PC-3 (cell line): ENCODE data around the gene NRDC. TPM values are rescaled to one million over a fixed set of nuclear protein-coding genes. Genes with fewer than 3 reads are reported as not detected.
"Not testable (repeated sequence)": the region's sequence is repeated elsewhere in the genome, so short reads cannot be mapped to it uniquely, and the experiment has no call there.

Source experiments
- ATAC-seq: fragments of 200-7000 bp; cut with Tn5 transposase; 2 replicates; pipeline ENCODE4 v1.9.1; 2020; ENCODE audit warnings: mild to moderate bottlenecking, moderate library complexity
- BruUV-seq: library from RNA; stranded (reverse); fragments of 400-500 nt; replicated peaks from 2 replicates; lab custom pipeline; 2021; lab: Mats Ljungman, UMichigan
- CTCF ChIA-PET: fragments of 300-600 bp; sonication (Branson Sonifier 250); formaldehyde crosslinking; loops from one replicate; lab custom pipeline; 2022; ENCODE audit warnings: antibody characterized with exemption; lab: Charles Lee
- POLR2A ChIA-PET: fragments of 300-600 bp; sonication (Branson Sonifier 250); formaldehyde crosslinking; loops from one replicate; lab custom pipeline; 2022; ENCODE audit warnings: antibody characterized with exemption; ENCODE audit not compliant: unreplicated experiment; lab: Charles Lee
- DNase-seq: peaks from one replicate; pipeline ENCODE4 v3.0.0-alpha.2; 2015
- H2AFZ ChIP-seq: fragments of 300-600 bp; sonication (generic); 2 replicates; pipeline ENCODE4 v1.6.0; 2016; ENCODE audit warnings: antibody characterized with exemption, low read length
- H3F3A ChIP-seq: fragments of 300-600 bp; sonication (generic); one replicate; pipeline ENCODE4 v1.6.0; 2017; ENCODE audit warnings: antibody characterized with exemption, low read length, control low read depth, mild to moderate bottlenecking; ENCODE audit not compliant: unreplicated experiment
- H3K27ac ChIP-seq: fragments of 300-600 bp; sonication (generic); 2 replicates; pipeline ENCODE4 v1.5.1; 2016; ENCODE audit warnings: mild to moderate bottlenecking, low read length
- H3K27me3 ChIP-seq: fragments of 300-600 bp; sonication (generic); 2 replicates; pipeline ENCODE4 v1.6.1; 2016; ENCODE audit warnings: low read length, mixed read lengths
- H3K36me3 ChIP-seq: fragments of 300-600 bp; sonication (generic); 2 replicates; pipeline ENCODE4 v1.6.1; 2016; ENCODE audit warnings: low read depth, mixed run types, low read length, mixed read lengths
- H3K4me1 ChIP-seq: fragments of 300-600 bp; sonication (generic); 2 replicates; pipeline ENCODE4 v1.5.1; 2016; ENCODE audit warnings: low read length; ENCODE audit not compliant: insufficient read depth
- H3K4me2 ChIP-seq: fragments of 300-600 bp; sonication (generic); 2 replicates; pipeline ENCODE4 v1.6.0; 2016; ENCODE audit warnings: low read length
- H3K4me3 ChIP-seq: fragments of 300-600 bp; sonication (generic); 2 replicates; pipeline ENCODE4 v1.5.1; 2016; ENCODE audit warnings: mild to moderate bottlenecking, low read length, mixed read lengths
- H3K79me2 ChIP-seq: fragments of 300-600 bp; sonication (generic); 2 replicates; pipeline ENCODE4 v1.6.1; 2017; ENCODE audit warnings: low read length, mixed read lengths
- H3K9ac ChIP-seq: fragments of 300-600 bp; sonication (generic); 2 replicates; pipeline ENCODE4 v1.6.0; 2016; ENCODE audit warnings: mild to moderate bottlenecking, low read length
- H3K9me2 ChIP-seq: fragments of 300-600 bp; sonication (generic); replicated peaks from 2 replicates; pipeline ENCODE4 v1.6.1; 2016; ENCODE audit warnings: mixed run types, low read length, mixed read lengths
- H3K9me3 ChIP-seq: fragments of 300-600 bp; sonication (generic); 2 replicates; pipeline ENCODE4 v1.6.1; 2016; ENCODE audit warnings: low read length, mixed read lengths
- H4K20me1 ChIP-seq: fragments of 300-600 bp; sonication (generic); 2 replicates; pipeline ENCODE4 v1.6.1; 2016; ENCODE audit warnings: low read length, mixed read lengths
- CTCF ChIP-seq: fragments of 300-600 bp; sonication (generic); conservative IDR thresholded peaks from 2 replicates; pipeline ENCODE4 v1.5.1; 2017; ENCODE audit warnings: antibody characterized with exemption, low read depth, mild to moderate bottlenecking, low read length
- EZH2 ChIP-seq: fragments of 300-600 bp; sonication (generic); IDR thresholded peaks from one replicate; pipeline ENCODE4 v1.6.1; 2017; ENCODE audit warnings: antibody characterized with exemption, mild to moderate bottlenecking, low read length; ENCODE audit not compliant: unreplicated experiment
- EZH2phosphoT487 ChIP-seq: fragments of 300-600 bp; sonication (generic); IDR thresholded peaks from 2 replicates; pipeline ENCODE4 v1.6.1; 2018; ENCODE audit warnings: mild to moderate bottlenecking, antibody characterized with exemption, low read length, borderline replicate concordance
- intact Hi-C: fragments of 100-400 bp; cut with micrococcal nuclease; formaldehyde crosslinking; loops from 2 replicates; pipeline ENCODE4 v1.9.0; 2023
- total RNA-seq: library from RNA; depleted of rRNA; stranded (reverse); fragments of >200 nt; gene quantifications from 2 replicates; pipeline ENCODE4 v1.2.3, GENCODE V29; 2014

The NRDC gene
- total RNA-seq, 1 experiment from 2014 or later, result 96.8 TPM

- H3K27me3 ChIP-seq, result no peaks in the 10 kb centered on the region
- no peaks in the 10 kb centered on the region for H4K20me1 ChIP-seq
- H3K27ac ChIP-seq, result no peak overlapping the region
- H3K4me1 ChIP-seq, result no peaks in the 10 kb centered on the region
- peaks cover 49% of the 10 kb centered on the region for H3K36me3 ChIP-seq
- no peak overlapping the region for H3K4me3 ChIP-seq
- no peak for DNase-seq
- ChIA-PET POLR2A (no interaction called here), CTCF (no interaction called here)
- no peaks in the 10 kb centered on the region for H3F3A ChIP-seq
- intact Hi-C loops, result loop anchor here (10.0 kb wide), 1 partner anchor 185 kb away; no protein-coding TSS in a partner anchor
- no peaks in the 10 kb centered on the region for H3K9me2 ChIP-seq
- no peaks in the 10 kb centered on the region for H3K9me3 ChIP-seq
- H3K4me2 ChIP-seq, result no peak overlapping the region
- no peak overlapping the region for H3K9ac ChIP-seq
- no peak for ATAC-seq
- BruUV-seq, result no TSS peak
- TF ChIP-seq CTCF (no peak), EZH2 (no peak), EZH2phosphoT487 (no peak)
- H3K79me2 ChIP-seq, result no peaks in the 10 kb centered on the region
- no peak overlapping the region for H2AFZ ChIP-seq
Measured at GRCh38 chr1:51819810-51820209, 58.7 kb downstream of the NRDC start.

- H3K27ac ChIP-seq, H3K9me2 ChIP-seq, H3K4me3 ChIP-seq, H3K9me3 ChIP-seq, BruUV-seq, H4K20me1 ChIP-seq, H3K4me1 ChIP-seq, H3K27me3 ChIP-seq, DNase-seq, H3K9ac ChIP-seq, H3K4me2 ChIP-seq, H3F3A ChIP-seq, H2AFZ ChIP-seq, H3K79me2 ChIP-seq, ATAC-seq, CTCF ChIA-PET, POLR2A ChIA-PET: not testable (repeated sequence)
- H3K36me3 ChIP-seq, result peaks cover 52% of the 10 kb centered on the region
- intact Hi-C loops, result loop anchor here (10.0 kb wide), 1 partner anchor 186 kb away; no protein-coding TSS in a partner anchor
Measured at GRCh38 chr1:51819021-51819420, 59.5 kb downstream of the NRDC start.

- DNase-seq (no peak), ATAC-seq (no peak)
- intact Hi-C loops, result loop anchor here (10.0 kb wide), 1 partner anchor 186 kb away; no protein-coding TSS in a partner anchor
- H2AFZ ChIP-seq, result no peak overlapping the region
- H3K9me2 ChIP-seq, result no peaks in the 10 kb centered on the region
- TF ChIP-seq EZH2phosphoT487 (no peak), EZH2 (no peak), CTCF (no peak)
- H4K20me1 ChIP-seq, result no peaks in the 10 kb centered on the region
- H3K36me3 ChIP-seq, result peaks cover 54% of the 10 kb centered on the region
- H3K79me2 ChIP-seq, result no peaks in the 10 kb centered on the region
- no peak overlapping the region for H3K4me3 ChIP-seq
- H3K9me3 ChIP-seq, result no peaks in the 10 kb centered on the region
- H3F3A ChIP-seq, result no peaks in the 10 kb centered on the region
- no peak overlapping the region for H3K27ac ChIP-seq
- CTCF ChIA-PET, result no interaction called here
- no peak overlapping the region for H3K9ac ChIP-seq
- H3K27me3 ChIP-seq, result no peaks in the 10 kb centered on the region
- no TSS peak for BruUV-seq
- H3K4me1 ChIP-seq, result no peaks in the 10 kb centered on the region
- H3K4me2 ChIP-seq, result no peak overlapping the region
- POLR2A ChIA-PET, result no interaction called here
Measured at GRCh38 chr1:51818487-51818886, 60.0 kb downstream of the NRDC start.
